Naive thymus-derived CD8-positive, alpha-beta T cell (primary cell): ENCODE measurements around the gene HAPLN1. TPM values are rescaled to one million over a fixed set of nuclear protein-coding genes. Genes with fewer than 3 reads are reported as not detected.
A peak's percentile ranks its signal among the peaks of the same experiment; 100 is the strongest.
"Not testable (repeated sequence)": the region's sequence is repeated elsewhere in the genome, so short reads cannot be mapped to it uniquely, and the experiment has no call there.

ENCODE experiments used
- ATAC-seq, 2 donors: fragments of 150-1000 bp; cut with Tn5 transposase in 1 of 2; sonication (Bioruptor Pico), chemical (Tn5 transposase) in 1 of 2; 1 replicate in 1 of 2; 2 replicates in 1 of 2; pipeline ENCODE4 v1.10.0; 2021; ENCODE audit warnings: mild to moderate bottlenecking in 2 of 2, moderate library complexity in 2 of 2
- POLR2A ChIA-PET: fragments of 350-600 bp; sonication (Branson Sonifier 250); formaldehyde crosslinking; loops from one replicate; lab custom pipeline; 2021; ENCODE audit warnings: antibody characterized with exemption; lab: Charles Lee
- DNase-seq, 10 donors: peaks; one replicate each; pipeline versions ENCODE4 v3.0.0 to v3.0.0-alpha.2; 2020 to 2022
- H3K27ac Mint-ChIP-seq, 10 donors: one replicate each; pipeline ENCODE4 v1.8.0; 2020 to 2022; ENCODE audit warnings: mild to moderate bottlenecking in 10 of 10, mixed read lengths in 10 of 10, moderate library complexity in 4 of 10, inconsistent platforms in 1 of 10
- H3K27me3 Mint-ChIP-seq, 5 donors: one replicate each; pipeline ENCODE4 v1.8.0; 2021 to 2022; ENCODE audit warnings: mixed read lengths in 5 of 5
- H3K36me3 Mint-ChIP-seq, 3 donors: one replicate each; pipeline ENCODE4 v1.8.0; 2020 to 2022; ENCODE audit warnings: mixed read lengths in 3 of 3, mild to moderate bottlenecking in 2 of 3, inconsistent platforms in 1 of 3
- H3K4me1 Mint-ChIP-seq, 4 donors: one replicate each; pipeline ENCODE4 v1.8.0; 2021 to 2022; ENCODE audit warnings: mixed read lengths in 4 of 4
- H3K4me3 Mint-ChIP-seq, 10 donors: one replicate each; pipeline ENCODE4 v1.8.0; 2020 to 2022; ENCODE audit warnings: mild to moderate bottlenecking in 10 of 10, mixed read lengths in 10 of 10, moderate library complexity in 6 of 10, inconsistent platforms in 1 of 10
- H3K9me3 Mint-ChIP-seq, 9 donors: one replicate each; pipeline ENCODE4 v1.8.0; 2020 to 2022; ENCODE audit warnings: mixed read lengths in 9 of 9, mild to moderate bottlenecking in 3 of 9, inconsistent platforms in 1 of 9, moderate library complexity in 1 of 9
- polyA plus RNA-seq, 3 donors: library from polyadenylated mRNA; unstranded; fragments of 300-500 nt; fragmentation: Illumina TruSeq; gene quantifications; one replicate each; pipeline ENCODE4 v1.2.3, GENCODE V29; 2021
- total RNA-seq, 8 experiments: library from RNA in 2 of 8; stranded (reverse) in 2 of 8; gene quantifications; one replicate each; pipeline ENCODE4 v1.2.3 and lab custom pipeline; 2021 to 2026

Gene HAPLN1
- total and polyA plus RNA-seq, 5 experiments from 2014 or later = not detected

DNA sequence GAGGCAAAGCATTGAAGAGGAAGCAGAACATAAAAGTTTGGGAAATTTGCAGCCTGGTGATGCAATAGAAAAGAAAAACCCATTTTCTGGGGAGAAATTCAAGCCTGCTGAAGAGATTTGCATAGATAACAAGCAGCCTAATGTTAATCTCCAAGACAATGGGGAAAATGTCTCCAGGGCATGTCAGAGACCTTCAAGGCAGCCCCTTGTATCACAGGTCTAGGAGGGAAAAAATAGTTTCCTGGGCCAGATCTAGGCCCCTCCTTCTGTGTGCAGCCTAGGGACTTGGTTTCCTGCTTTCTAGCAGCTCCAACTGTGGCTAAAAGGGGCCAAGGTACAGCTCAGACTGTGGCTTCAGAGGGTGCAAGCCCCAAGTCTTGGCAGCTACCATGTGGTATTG, 14.4 kb upstream of the HAPLN1 start:
- H3K27me3 Mint-ChIP-seq, ATAC-seq, H3K27ac Mint-ChIP-seq, POLR2A ChIA-PET, H3K4me1 Mint-ChIP-seq, H3K36me3 Mint-ChIP-seq, H3K4me3 Mint-ChIP-seq, DNase-seq: not testable (repeated sequence)
- H3K9me3 Mint-ChIP-seq = peaks cover 0 to 14% (median 1%) of the 10 kb centered on the region in 9 donors

DNA sequence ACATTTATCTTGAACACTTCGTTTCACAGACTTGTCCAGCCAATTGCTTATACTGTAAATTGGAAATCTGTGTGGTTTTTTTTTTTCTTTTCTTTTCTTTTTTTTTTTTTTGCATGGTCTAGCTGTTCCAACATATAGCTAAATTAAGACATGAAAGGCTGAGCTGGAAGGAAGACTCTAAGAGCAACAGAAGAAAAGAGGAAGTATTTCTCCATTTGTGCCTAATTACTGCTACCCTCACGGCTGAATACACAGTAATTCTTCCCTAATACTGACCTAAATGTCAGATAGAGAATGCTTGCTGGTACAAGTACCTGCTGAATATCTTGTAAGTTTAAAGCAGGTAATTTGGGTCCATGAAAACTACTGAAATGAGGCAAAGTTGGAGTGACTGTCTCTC, 11.0 kb upstream of the HAPLN1 start:
- POLR2A ChIA-PET = no interaction called here
- Mint-ChIP-seq H3K9me3 (peaks cover 0 to 14% (median 1%) of the 10 kb centered on the region in 9 donors), H3K36me3 (peaks cover 0 to 8% (median 0%) of the 10 kb centered on the region in 3 donors), H3K27ac (no peak overlapping the region), H3K4me1 (peaks cover 0 to 3% (median under 1%) of the 10 kb centered on the region in 4 donors), H3K27me3 (peaks cover 7 to 19% (median 15%) of the 10 kb centered on the region in 5 donors), H3K4me3 (no peak overlapping the region)
- no peak for DNase-seq
- no peak for ATAC-seq

- H3K27ac Mint-ChIP-seq = no peak overlapping the region
- H3K4me1 Mint-ChIP-seq = peaks cover 0 to 2% (median 0%) of the 10 kb centered on the region in 4 donors
- H3K27me3 Mint-ChIP-seq = peaks cover 7 to 21% (median 17%) of the 10 kb centered on the region in 5 donors
- no peak for ATAC-seq
- peaks cover 0 to 6% (median 0%) of the 10 kb centered on the region in 9 donors for H3K9me3 Mint-ChIP-seq
- H3K36me3 Mint-ChIP-seq = peaks cover 0 to 3% (median 0%) of the 10 kb centered on the region in 3 donors
- H3K4me3 Mint-ChIP-seq = no peak overlapping the region
- DNase-seq = no peak
- POLR2A ChIA-PET = no interaction called here
Measured at GRCh38 chr5:83729362-83729761, 8.7 kb upstream of the HAPLN1 start.

DNA sequence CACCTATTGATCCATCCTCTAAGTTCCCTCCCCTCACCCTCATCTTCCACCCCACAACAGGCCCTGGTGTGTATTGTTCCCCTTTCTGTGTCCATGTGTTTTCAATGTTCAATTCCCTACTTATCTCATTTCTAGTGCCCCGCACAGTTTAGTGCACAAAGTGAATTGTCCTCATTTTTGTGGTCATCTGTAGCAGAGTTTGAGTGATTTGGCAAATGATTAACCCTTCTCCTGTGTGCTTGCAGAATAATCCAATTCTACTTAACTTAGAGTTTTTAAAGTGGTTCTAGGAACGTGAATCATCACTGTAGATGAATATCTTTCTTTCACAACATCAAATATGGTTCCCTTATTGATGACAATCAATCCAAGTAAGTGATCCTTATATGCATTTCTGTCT, 6.3 kb upstream of the HAPLN1 start:
- no peak for ATAC-seq
- DNase-seq = no peak
- peaks cover 0 to 7% (median 6%) of the 10 kb centered on the region in 4 donors for H3K4me1 Mint-ChIP-seq
- peaks cover 15 to 40% (median 31%) of the 10 kb centered on the region in 5 donors for H3K27me3 Mint-ChIP-seq
- POLR2A ChIA-PET = no interaction called here
- no peak overlapping the region for H3K27ac Mint-ChIP-seq
- no peaks in the 10 kb centered on the region for H3K36me3 Mint-ChIP-seq
- H3K4me3 Mint-ChIP-seq = no peak overlapping the region
- H3K9me3 Mint-ChIP-seq = no peaks in the 10 kb centered on the region

- no peak overlapping the region for H3K27ac Mint-ChIP-seq
- no peak overlapping the region for H3K4me3 Mint-ChIP-seq
- H3K27me3 Mint-ChIP-seq = peaks cover 32 to 60% (median 45%) of the 10 kb centered on the region in 5 donors
- peaks cover 3 to 15% (median 11%) of the 10 kb centered on the region in 4 donors for H3K4me1 Mint-ChIP-seq
- POLR2A ChIA-PET = no interaction called here
- no peak for DNase-seq
- no peaks in the 10 kb centered on the region for H3K9me3 Mint-ChIP-seq
- ATAC-seq = no peak
- no peaks in the 10 kb centered on the region for H3K36me3 Mint-ChIP-seq
Measured at GRCh38 chr5:83724935-83725334, 4.3 kb upstream of the HAPLN1 start.

DNA sequence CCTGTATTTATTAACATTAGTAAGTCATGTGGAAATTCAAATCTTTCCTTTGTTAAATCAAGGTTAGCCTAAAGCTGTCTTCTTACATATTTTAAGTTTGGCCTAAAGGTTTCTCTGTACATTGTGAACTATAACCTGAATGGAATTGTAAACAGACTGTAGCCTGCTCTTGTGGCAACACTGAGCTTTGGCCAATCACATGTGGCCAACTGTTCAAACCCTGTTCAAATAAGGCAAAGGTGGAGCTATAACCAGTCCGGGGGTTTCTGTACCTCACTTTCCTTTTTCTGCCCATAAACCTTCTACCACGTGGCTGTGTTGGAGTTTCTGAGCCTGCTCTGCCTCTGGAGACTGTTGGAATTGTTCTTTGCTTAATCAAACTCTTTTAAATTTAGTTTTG, 3.3 kb upstream of the HAPLN1 start:
- Mint-ChIP-seq H3K36me3 (no peaks in the 10 kb centered on the region), H3K27me3 (peaks cover 33 to 63% (median 47%) of the 10 kb centered on the region in 5 donors)
- POLR2A ChIA-PET = no interaction called here

GRCh38 chr5:83723031-83723430, 2.4 kb upstream of the HAPLN1 start:
- H3K27ac Mint-ChIP-seq = no peak overlapping the region
- H3K9me3 Mint-ChIP-seq = no peaks in the 10 kb centered on the region
- ATAC-seq (no peak), DNase-seq (no peak)
- H3K4me1 Mint-ChIP-seq = peaks cover 3 to 15% (median 11%) of the 10 kb centered on the region in 4 donors
- peaks cover 37 to 63% (median 52%) of the 10 kb centered on the region in 5 donors for H3K27me3 Mint-ChIP-seq
- H3K36me3 Mint-ChIP-seq = no peaks in the 10 kb centered on the region
- POLR2A ChIA-PET = no interaction called here
- peak overlapping the region in 3 of 10 donors; percentile 34 to 57 (median 47) for H3K4me3 Mint-ChIP-seq

More for the DNA sequence above, 3.3 kb upstream of the HAPLN1 start:
- Mint-ChIP-seq H3K4me3 (no peak overlapping the region), H3K4me1 (peaks cover 3 to 15% (median 11%) of the 10 kb centered on the region in 4 donors), H3K9me3 (no peaks in the 10 kb centered on the region), H3K27ac (no peak overlapping the region)
- DNase-seq (no peak), ATAC-seq (no peak)

DNA sequence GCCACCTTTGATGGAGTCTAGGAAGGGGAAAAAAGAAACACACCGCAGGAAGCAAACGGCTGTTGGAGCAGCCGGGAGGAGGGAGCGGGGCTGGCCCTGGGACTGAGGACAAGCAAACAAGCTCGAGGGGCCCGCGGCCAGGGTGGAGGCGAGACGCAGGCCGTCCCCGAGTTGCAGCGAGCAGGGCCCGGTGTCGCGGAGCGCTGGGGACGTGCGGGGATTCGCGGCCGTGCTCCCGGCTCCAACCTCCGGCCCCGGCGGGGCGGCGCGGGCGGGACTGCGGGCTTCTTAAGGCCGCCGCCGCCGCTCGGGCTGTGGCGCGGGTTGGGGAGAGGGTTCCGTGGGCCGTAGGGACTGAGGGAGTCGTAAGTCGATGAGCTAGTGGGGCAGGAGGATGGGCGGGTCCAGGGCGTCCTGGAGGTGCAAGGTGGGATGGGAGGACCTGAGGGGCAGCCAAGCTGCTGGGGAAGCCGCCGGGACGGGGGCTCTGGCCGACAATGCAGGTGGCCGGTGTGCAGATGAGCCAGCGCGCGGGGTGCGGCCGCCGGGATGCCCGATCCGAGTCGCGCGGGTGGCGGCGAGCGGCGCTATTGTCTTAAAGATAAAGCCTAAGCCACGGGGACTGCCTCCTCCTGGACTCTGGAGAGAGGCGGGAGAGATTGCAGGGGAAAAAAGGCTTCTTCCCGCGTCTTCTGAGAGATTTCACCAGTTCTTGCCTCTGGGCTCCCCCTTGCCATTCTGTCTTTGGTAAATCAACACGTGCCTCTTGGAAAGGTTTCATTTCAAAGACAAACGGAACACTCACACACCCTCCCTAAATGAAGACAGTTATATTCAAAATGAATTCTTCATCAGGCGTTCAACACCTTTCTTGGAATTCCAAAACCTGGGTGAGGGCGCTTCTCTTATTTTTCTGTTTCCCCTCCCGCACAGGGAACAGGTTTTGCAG, 1.6 kb upstream of the HAPLN1 start:
- Mint-ChIP-seq H3K4me3 (peak overlapping the region; percentile 12 to 83 (median 62)), H3K36me3 (no peaks in the 10 kb centered on the region), H3K27ac (peak overlapping the region in 1 of 10 donors; percentile 59), H3K9me3 (no peaks in the 10 kb centered on the region), H3K27me3 (peaks cover 31 to 58% (median 47%) of the 10 kb centered on the region in 5 donors), H3K4me1 (peaks cover 3 to 15% (median 11%) of the 10 kb centered on the region in 4 donors)
- POLR2A ChIA-PET = no interaction called here
- ATAC-seq (peak in 1 of 2 donors; percentile 32), DNase-seq (no peak)

GRCh38 chr5:83718936-83719495, 1.6 kb downstream of the HAPLN1 start:
- H3K27me3 Mint-ChIP-seq = peaks cover 28 to 47% (median 37%) of the 10 kb centered on the region in 5 donors
- POLR2A ChIA-PET = no interaction called here
- DNase-seq (no peak), ATAC-seq (no peak)
- H3K9me3 Mint-ChIP-seq = no peaks in the 10 kb centered on the region
- no peak overlapping the region for H3K4me3 Mint-ChIP-seq
- H3K36me3 Mint-ChIP-seq = no peaks in the 10 kb centered on the region
- H3K4me1 Mint-ChIP-seq = peaks cover 3 to 15% (median 11%) of the 10 kb centered on the region in 4 donors
- no peak overlapping the region for H3K27ac Mint-ChIP-seq

DNA sequence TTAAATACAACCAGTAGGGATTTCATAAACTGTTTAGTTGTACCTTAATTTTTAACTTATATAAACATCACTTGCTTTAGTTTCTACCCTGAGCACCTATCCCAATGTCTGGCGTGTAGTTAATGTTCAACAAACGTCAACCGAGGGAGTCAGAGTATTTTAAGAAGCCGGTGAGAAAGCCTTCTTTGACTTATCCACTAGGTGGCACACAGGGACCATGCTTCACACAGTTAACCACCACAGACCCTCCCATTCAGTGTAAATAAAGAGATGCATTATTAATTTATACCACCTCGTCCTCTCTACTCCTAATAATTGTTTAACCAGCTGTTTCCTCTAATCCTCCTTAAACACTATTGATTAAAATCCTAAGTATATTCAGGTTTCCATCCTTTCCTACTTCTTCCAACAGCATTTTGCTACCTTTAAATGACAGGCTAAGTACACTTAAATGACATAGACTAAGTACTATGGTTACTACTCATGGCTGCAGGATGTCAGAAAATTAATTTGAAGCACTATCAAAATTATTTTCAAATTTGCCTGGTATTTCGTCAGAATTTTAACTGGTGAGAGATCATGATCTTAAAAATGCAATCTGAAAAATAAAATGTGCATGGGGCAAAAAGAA, 2.3 kb downstream of the HAPLN1 start:
- Mint-ChIP-seq H3K4me1 (peaks cover 3 to 15% (median 11%) of the 10 kb centered on the region in 4 donors), H3K27ac (no peak overlapping the region), H3K27me3 (peaks cover 30 to 45% (median 36%) of the 10 kb centered on the region in 5 donors), H3K4me3 (no peak overlapping the region), H3K9me3 (no peaks in the 10 kb centered on the region), H3K36me3 (no peaks in the 10 kb centered on the region)
- DNase-seq = peak in 3 of 10 donors; percentile 17 to 32 (median 21)
- POLR2A ChIA-PET = no interaction called here
- ATAC-seq = peak in 1 of 2 donors; percentile 64

GRCh38 chr5:83715236-83716065, 5.2 kb downstream of the HAPLN1 start:
- H3K27me3 Mint-ChIP-seq = peaks cover 11 to 27% (median 16%) of the 10 kb centered on the region in 5 donors
- POLR2A ChIA-PET = no interaction called here
- H3K9me3 Mint-ChIP-seq = no peaks in the 10 kb centered on the region
- H3K4me3 Mint-ChIP-seq = no peak overlapping the region
- H3K27ac Mint-ChIP-seq = no peak overlapping the region
- DNase-seq (no peak), ATAC-seq (no peak)
- no peaks in the 10 kb centered on the region for H3K36me3 Mint-ChIP-seq
- H3K4me1 Mint-ChIP-seq = no peaks in the 10 kb centered on the region

DNA sequence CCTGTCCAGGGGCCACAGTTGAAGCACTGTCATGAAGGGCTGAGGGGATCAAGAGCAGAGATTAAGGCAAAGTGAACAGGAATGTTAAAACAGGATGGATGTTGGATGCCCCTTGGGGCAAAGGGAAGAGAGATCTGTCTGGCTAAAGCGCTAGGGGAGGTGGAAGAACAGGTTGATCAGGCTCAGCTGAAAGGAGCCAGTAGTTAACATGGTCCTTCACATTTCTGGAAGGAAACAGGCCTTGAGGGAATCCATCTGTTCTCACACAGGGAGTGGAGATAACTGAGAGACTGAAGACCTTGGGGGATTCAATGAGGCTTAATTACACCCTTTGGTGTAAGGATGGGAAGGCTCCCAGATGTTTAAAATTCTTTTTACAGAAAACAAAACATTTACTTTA, 5.8 kb downstream of the HAPLN1 start:
- H3K4me1 Mint-ChIP-seq = no peaks in the 10 kb centered on the region
- POLR2A ChIA-PET = no interaction called here
- peaks cover 13 to 24% (median 16%) of the 10 kb centered on the region in 5 donors for H3K27me3 Mint-ChIP-seq
- ATAC-seq = no peak
- no peak for DNase-seq
- H3K4me3 Mint-ChIP-seq = no peak overlapping the region
- no peaks in the 10 kb centered on the region for H3K9me3 Mint-ChIP-seq
- H3K27ac Mint-ChIP-seq = no peak overlapping the region
- H3K36me3 Mint-ChIP-seq = no peaks in the 10 kb centered on the region
